Adrenal gland (tissue), 12 donors: ENCODE results near the gene PAMR1. TPM values are rescaled to one million over a fixed set of nuclear protein-coding genes. Genes with fewer than 3 reads are reported as not detected.

ENCODE experiments used
- DNase-seq, 7 donors: peaks; one replicate each; pipeline ENCODE4 v3.0.0-alpha.2; 2019 to 2020
- H3K27ac ChIP-seq, 5 donors: fragments of 200-600 bp; sonication (generic) in 4 of 5; 1 replicate in 3 of 5; 2 replicates in 2 of 5; pipeline versions ENCODE4 v1.5.1 to v1.8.0; 2016 to 2020; ENCODE audit warnings: mild to moderate bottlenecking in 1 of 5
- H3K27me3 ChIP-seq: fragments of 200-600 bp; 2 replicates; pipeline ENCODE4 v1.8.0; 2021
- H3K36me3 ChIP-seq, 2 donors: fragments of 200-600 bp; replicated peaks in 1 of 2; 1 replicate in 1 of 2; 2 replicates in 1 of 2; pipeline versions ENCODE4 v1.5.1 to v1.8.0; 2018 to 2022
- H3K4me1 ChIP-seq, 2 donors: fragments of 200-600 bp; replicated peaks in 1 of 2; 1 replicate in 1 of 2; 2 replicates in 1 of 2; pipeline versions ENCODE4 v1.5.1 to v1.8.0; 2018 to 2021
- H3K4me3 ChIP-seq, 4 donors: fragments of 200-600 bp; sonication (generic) in 3 of 4; one replicate each; pipeline ENCODE4 v1.5.1; 2016 to 2018
- H3K9me3 ChIP-seq, 3 donors: fragments of 200-600 bp; sonication (generic) in 1 of 3; replicated peaks in 1 of 3; 1 replicate in 2 of 3; 2 replicates in 1 of 3; pipeline versions ENCODE4 v1.5.1 to v1.8.0; 2016 to 2021
- POLR2A ChIP-seq, 2 donors: fragments of 450-650 bp; IDR thresholded peaks; one replicate each; pipeline ENCODE4 v1.6.1; 2017; ENCODE audit warnings: antibody characterized with exemption in 2 of 2, mild to moderate bottlenecking in 2 of 2, moderate library complexity in 1 of 2
- WGBS, 4 donors: extraction: QIAGEN DNeasy Blood & Tissue Kit in 2 of 4; methylation state at CpG; one replicate each; pipeline versions ENCODE4 v1.1.5 to v1.1.7; 2013 to 2017; 5-methylcytosine and 5-hydroxymethylcytosine counted together
- intact Hi-C, 2 donors: fragments of 100-400 bp; cut with DNase I; formaldehyde crosslinking; loops; one replicate each; pipeline versions ENCODE4 v1.14.1 to v1.15.0; 2022 to 2023
- polyA plus RNA-seq, 3 donors: library from polyadenylated mRNA; stranded (reverse); fragments of 200-250 nt in 2 of 3; fragments of 350-450 nt in 1 of 3; fragmentation: Illumina TruSeq in 1 of 3; extraction: RNeasy Lipid Tissue Mini Kit (QIAGEN cat#74804) in 1 of 3; gene quantifications; one replicate each; pipeline ENCODE4 v1.2.3, GENCODE V29; 2013 to 2014
- total RNA-seq, 9 donors: library from RNA; depleted of rRNA in 4 of 9; stranded (reverse); fragments of >200 nt in 4 of 9; fragments of 120-200 nt in 1 of 9; fragmentation: NEBNext Ultra II Directional in 1 of 9; extraction: Animal tissue kit (Norgen Biotek cat#: 25700) in 1 of 9; gene quantifications; one replicate each; pipeline versions ENCODE4 v1.1.0 to v1.2.4, GENCODE V29; 2013 to 2023
- TF ChIP-seq, protein P1 (sequence below), 6 experiments: fragments of 450-650 bp in 4 of 6; fragments of 200-600 bp in 2 of 6; sonication (generic) in 1 of 6; IDR thresholded peaks; 1 replicate in 5 of 6; 2 replicates in 1 of 6; pipeline versions ENCODE4 v1.5.1 to v1.8.0; 2016 to 2021; ENCODE audit warnings: antibody characterized with exemption in 6 of 6, mild to moderate bottlenecking in 2 of 6, moderate library complexity in 1 of 6
- donor health status: healthy with polysubstance abuse.
- donor health status: Bipolar disorder and iron deficiency.
- donor health status: DM: yes; HTN: yes; CAD: no.
- donor health status: DM: no; HTN: no; CAD: no.
- donor health status: DM: no; HTN: no; CAD: no.
- donor health status: DM: yes; HTN: yes; CAD: no.

Gene PAMR1
- total and polyA plus RNA-seq, 12 donors: 4.3 to 25.7 (median 11.2) TPM

GRCh38 chr11:35486446-35486845 is 39.0 kb downstream of the PAMR1 start:
- intact Hi-C loops: loop anchor here in 1 of 2 donors (10.0 kb wide), 1 partner anchor 778 kb away; no protein-coding TSS in a partner anchor

GRCh38 chr11:35485656-35486322 is 39.6 kb downstream of the PAMR1 start:
- H3K4me1 ChIP-seq: no peaks in the 10 kb centered on the region
- no peak overlapping the region for H3K27ac ChIP-seq
- no peaks in the 10 kb centered on the region for H3K27me3 ChIP-seq
- H3K36me3 ChIP-seq: no peaks in the 10 kb centered on the region
- 16 to 22% (median 17%) methylated on average over 9 to 12 of the region's 12 CpGs for WGBS, 4 donors
- intact Hi-C loops: loop anchor here in 1 of 2 donors (10.0 kb wide), 1 partner anchor 779 kb away; no protein-coding TSS in a partner anchor
- TF ChIP-seq, protein P1, sequence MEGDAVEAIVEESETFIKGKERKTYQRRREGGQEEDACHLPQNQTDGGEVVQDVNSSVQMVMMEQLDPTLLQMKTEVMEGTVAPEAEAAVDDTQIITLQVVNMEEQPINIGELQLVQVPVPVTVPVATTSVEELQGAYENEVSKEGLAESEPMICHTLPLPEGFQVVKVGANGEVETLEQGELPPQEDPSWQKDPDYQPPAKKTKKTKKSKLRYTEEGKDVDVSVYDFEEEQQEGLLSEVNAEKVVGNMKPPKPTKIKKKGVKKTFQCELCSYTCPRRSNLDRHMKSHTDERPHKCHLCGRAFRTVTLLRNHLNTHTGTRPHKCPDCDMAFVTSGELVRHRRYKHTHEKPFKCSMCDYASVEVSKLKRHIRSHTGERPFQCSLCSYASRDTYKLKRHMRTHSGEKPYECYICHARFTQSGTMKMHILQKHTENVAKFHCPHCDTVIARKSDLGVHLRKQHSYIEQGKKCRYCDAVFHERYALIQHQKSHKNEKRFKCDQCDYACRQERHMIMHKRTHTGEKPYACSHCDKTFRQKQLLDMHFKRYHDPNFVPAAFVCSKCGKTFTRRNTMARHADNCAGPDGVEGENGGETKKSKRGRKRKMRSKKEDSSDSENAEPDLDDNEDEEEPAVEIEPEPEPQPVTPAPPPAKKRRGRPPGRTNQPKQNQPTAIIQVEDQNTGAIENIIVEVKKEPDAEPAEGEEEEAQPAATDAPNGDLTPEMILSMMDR (IDR thresholded peaks at IDR 0.05): peak; percentile 73 to 93 (median 82)
- TF ChIP-seq POLR2A (IDR thresholded peaks at IDR 0.05): no peak
- DNase-seq: peak; percentile 61 to 92 (median 80)
- no peak overlapping the region for H3K4me3 ChIP-seq
- H3K9me3 ChIP-seq: no peaks in the 10 kb centered on the region

More at GRCh38 chr11:35486446-35486845, 39.0 kb downstream of the PAMR1 start:
- Histone ChIP-seq H3K4me3 (no peak overlapping the region), H3K27me3 (no peaks in the 10 kb centered on the region), H3K36me3 (no peaks in the 10 kb centered on the region), H3K27ac (no peak overlapping the region), H3K4me1 (peaks cover 0 to 3% of the 10 kb centered on the region in 2 donors), H3K9me3 (no peaks in the 10 kb centered on the region)
- DNase-seq: no peak
- WGBS, 4 donors: 39 to 71% (median 57%) methylated on average over 2 of the region's 2 CpGs
- TF ChIP-seq POLR2A (IDR thresholded peaks at IDR 0.05): no peak
- TF ChIP-seq, protein P1 (IDR thresholded peaks at IDR 0.05): no peak

DNA sequence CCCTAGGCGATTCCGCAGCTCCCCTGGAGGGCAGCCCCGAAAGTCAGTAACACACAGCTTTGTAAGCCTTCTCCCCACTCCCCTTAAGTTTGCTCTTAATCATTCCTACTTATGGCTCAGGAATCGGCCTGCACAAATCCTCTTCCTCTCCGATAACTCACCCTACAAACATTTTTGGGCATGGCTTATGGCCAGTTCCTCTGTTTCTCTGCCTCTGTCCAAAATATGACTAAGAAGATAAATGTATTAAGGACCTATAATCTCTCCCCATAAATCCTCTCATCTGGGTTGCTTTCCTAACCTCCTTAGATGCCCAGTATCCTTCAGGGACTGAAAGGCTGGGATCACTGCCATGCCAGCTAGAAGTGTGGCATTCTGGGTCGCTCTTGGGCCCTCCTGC is 41.0 kb downstream of the PAMR1 start:
- intact Hi-C loops: loop anchor here in 1 of 2 donors (10.0 kb wide), 1 partner anchor 780 kb away; no protein-coding TSS in a partner anchor
- H3K4me3 ChIP-seq: no peak overlapping the region
- H3K27ac ChIP-seq: no peak overlapping the region
- no peaks in the 10 kb centered on the region for H3K9me3 ChIP-seq
- DNase-seq: no peak
- no peaks in the 10 kb centered on the region for H3K4me1 ChIP-seq
- WGBS, 4 donors: 83 to 89% (median 86%) methylated on average over 6 of the region's 6 CpGs
- H3K27me3 ChIP-seq: no peaks in the 10 kb centered on the region
- TF ChIP-seq, protein P1 (IDR thresholded peaks at IDR 0.05): no peak
- no peak for TF ChIP-seq POLR2A (IDR thresholded peaks at IDR 0.05)
- no peaks in the 10 kb centered on the region for H3K36me3 ChIP-seq

DNA sequence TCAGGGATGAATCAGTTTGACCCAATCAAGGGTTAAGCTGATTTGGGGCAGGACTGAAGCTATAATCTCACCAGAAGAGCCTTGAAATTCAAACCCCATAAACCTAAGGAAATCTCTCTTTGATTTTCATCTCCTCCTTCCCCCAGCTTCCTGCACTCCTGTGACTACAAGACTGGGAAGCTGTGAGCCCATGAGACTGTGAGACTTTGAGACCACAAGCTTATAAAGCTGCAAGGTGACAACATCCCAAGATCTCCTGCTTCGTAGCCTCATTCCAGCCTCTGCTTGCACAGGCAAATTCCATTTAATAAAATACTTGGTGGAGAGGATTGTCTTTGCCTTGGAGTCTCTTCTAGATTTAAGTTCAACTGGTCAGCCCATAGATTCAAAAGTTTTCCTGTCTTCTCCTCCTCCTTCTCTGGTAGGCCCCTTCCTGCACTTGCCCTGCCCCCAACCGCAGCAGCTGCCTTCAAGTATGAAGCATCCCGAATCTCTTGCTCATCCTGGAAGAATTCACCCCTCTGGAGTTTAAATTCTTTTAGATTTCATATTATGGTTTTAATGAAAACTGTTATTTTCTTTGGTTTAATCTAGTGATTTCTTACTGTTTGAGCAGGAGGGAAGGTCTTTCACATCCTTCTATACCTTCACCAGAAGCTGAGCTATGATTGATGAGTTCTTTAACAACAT is 42.1 kb downstream of the PAMR1 start:
- no peaks in the 10 kb centered on the region for H3K9me3 ChIP-seq
- intact Hi-C loops: loop anchor here in 1 of 2 donors (10.0 kb wide), 1 partner anchor 782 kb away; no protein-coding TSS in a partner anchor
- WGBS, 4 donors: 92 to 96% (median 93%) methylated on average over 3 of the region's 3 CpGs
- TF ChIP-seq, protein P1 (IDR thresholded peaks at IDR 0.05): no peak
- TF ChIP-seq POLR2A (IDR thresholded peaks at IDR 0.05): no peak
- no peak for DNase-seq
- no peaks in the 10 kb centered on the region for H3K36me3 ChIP-seq
- H3K4me3 ChIP-seq: no peak overlapping the region
- H3K27me3 ChIP-seq: no peaks in the 10 kb centered on the region
- no peak overlapping the region for H3K27ac ChIP-seq
- no peaks in the 10 kb centered on the region for H3K4me1 ChIP-seq
